ENCODE measurements around the gene DCLK1. TPM values are rescaled to one million over a fixed set of nuclear protein-coding genes. Genes with fewer than 3 reads are reported as not detected.

Gene DCLK1
- total and polyA plus RNA-seq, 4 donors = 0.04 to 0.56 (median 0.20) TPM

DNA sequence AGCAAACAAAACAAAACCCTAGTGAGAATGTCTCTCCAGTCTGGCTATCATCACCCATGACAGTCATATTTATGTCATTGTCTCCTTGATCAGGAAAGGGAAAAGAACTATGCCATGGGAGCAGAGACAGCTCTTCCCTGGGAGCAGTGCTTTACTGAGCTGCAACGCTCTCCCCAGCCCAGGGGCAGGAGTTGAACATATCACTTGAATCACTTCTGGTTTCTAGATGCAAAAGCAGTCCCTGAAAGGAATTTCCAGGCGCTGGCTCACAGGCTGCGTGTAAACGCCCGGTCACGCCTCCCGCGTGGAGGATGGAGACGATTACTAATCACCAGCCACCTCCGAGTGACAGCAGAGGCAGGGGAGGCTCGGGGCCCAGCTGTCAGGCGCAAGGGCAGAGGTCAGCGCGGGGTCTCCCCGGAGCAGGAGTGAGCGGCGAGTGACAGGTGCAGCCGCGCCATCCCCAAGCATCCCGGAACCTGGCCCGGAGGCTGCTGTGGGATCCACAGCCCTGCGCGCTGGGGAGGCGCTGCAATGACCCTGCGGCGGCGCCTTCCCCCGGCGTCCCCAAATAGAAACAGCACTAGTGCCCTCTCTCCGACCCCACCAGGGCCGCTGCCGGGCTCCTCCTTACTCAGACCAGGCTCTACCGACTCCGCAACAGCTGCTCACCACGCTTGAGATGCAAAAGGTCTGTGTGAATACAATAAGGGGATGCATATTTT is 23.5 kb upstream of the DCLK1 start:
- H3K4me1 ChIP-seq (ENCODE audit: control insufficient read depth in 4 of 4, insufficient read depth in 4 of 4, low read length in 3 of 4) = no peaks in the 10 kb centered on the region
- no peak overlapping the region for H3K27ac ChIP-seq (ENCODE audit: low read depth in 1 of 2, low read length in 2 of 2)
- H3K9ac ChIP-seq (ENCODE audit: low read depth in 1 of 2, low read length in 2 of 2) = no peak overlapping the region
- H3K4me3 ChIP-seq (ENCODE audit: low read depth in 1 of 3, low read length in 3 of 3) = no peak overlapping the region
- DNase-seq (ENCODE audit: low spot score) = no peak
- H3K9me3 ChIP-seq (ENCODE audit: control insufficient read depth in 4 of 4, low read length in 3 of 4) = peaks cover 0 to 1% (median 0%) of the 10 kb centered on the region in 4 donors
- peaks cover 0 to 4% (median 2%) of the 10 kb centered on the region in 4 donors for H3K27me3 ChIP-seq (ENCODE audit: control insufficient read depth in 4 of 4, insufficient read depth in 4 of 4, low read length in 3 of 4)
- TF ChIP-seq JUND (IDR thresholded peaks at IDR 0.05) (no peak), TAF1 (conservative IDR thresholded peaks at IDR 0.05) (no peak), YY1 (IDR thresholded peaks at IDR 0.05) (no peak), FOXA2 (IDR thresholded peaks at IDR 0.05) (no peak), NR2F2 (IDR thresholded peaks at IDR 0.05) (no peak), EGR1 (IDR thresholded peaks at IDR 0.05; ENCODE audit: low read depth in 2 of 2) (no peak), HNF4A (conservative IDR thresholded peaks at IDR 0.05) (no peak), HNF4G (IDR thresholded peaks at IDR 0.05) (no peak), GABPA (IDR thresholded peaks at IDR 0.05 in 1 of 2, conservative IDR thresholded peaks at IDR 0.05 in 1 of 2) (no peak), SP1 (IDR thresholded peaks at IDR 0.05) (no peak), RAD21 (IDR thresholded peaks at IDR 0.05) (no peak), FOXA1 (IDR thresholded peaks at IDR 0.05) (no peak), RXRA (IDR thresholded peaks at IDR 0.05) (no peak)
- TF ChIP-seq, protein P1, sequence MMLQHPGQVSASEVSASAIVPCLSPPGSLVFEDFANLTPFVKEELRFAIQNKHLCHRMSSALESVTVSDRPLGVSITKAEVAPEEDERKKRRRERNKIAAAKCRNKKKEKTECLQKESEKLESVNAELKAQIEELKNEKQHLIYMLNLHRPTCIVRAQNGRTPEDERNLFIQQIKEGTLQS (IDR thresholded peaks at IDR 0.05) = no peak
- TF ChIP-seq, protein P2, sequence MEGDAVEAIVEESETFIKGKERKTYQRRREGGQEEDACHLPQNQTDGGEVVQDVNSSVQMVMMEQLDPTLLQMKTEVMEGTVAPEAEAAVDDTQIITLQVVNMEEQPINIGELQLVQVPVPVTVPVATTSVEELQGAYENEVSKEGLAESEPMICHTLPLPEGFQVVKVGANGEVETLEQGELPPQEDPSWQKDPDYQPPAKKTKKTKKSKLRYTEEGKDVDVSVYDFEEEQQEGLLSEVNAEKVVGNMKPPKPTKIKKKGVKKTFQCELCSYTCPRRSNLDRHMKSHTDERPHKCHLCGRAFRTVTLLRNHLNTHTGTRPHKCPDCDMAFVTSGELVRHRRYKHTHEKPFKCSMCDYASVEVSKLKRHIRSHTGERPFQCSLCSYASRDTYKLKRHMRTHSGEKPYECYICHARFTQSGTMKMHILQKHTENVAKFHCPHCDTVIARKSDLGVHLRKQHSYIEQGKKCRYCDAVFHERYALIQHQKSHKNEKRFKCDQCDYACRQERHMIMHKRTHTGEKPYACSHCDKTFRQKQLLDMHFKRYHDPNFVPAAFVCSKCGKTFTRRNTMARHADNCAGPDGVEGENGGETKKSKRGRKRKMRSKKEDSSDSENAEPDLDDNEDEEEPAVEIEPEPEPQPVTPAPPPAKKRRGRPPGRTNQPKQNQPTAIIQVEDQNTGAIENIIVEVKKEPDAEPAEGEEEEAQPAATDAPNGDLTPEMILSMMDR (IDR thresholded peaks at IDR 0.05; ENCODE audit: low read depth, low read length, missing input control) = no peak
- TF ChIP-seq, protein P3, sequence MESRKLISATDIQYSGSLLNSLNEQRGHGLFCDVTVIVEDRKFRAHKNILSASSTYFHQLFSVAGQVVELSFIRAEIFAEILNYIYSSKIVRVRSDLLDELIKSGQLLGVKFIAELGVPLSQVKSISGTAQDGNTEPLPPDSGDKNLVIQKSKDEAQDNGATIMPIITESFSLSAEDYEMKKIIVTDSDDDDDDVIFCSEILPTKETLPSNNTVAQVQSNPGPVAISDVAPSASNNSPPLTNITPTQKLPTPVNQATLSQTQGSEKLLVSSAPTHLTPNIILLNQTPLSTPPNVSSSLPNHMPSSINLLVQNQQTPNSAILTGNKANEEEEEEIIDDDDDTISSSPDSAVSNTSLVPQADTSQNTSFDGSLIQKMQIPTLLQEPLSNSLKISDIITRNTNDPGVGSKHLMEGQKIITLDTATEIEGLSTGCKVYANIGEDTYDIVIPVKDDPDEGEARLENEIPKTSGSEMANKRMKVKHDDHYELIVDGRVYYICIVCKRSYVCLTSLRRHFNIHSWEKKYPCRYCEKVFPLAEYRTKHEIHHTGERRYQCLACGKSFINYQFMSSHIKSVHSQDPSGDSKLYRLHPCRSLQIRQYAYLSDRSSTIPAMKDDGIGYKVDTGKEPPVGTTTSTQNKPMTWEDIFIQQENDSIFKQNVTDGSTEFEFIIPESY (IDR thresholded peaks at IDR 0.05) = no peak
- TF ChIP-seq, protein P4, sequence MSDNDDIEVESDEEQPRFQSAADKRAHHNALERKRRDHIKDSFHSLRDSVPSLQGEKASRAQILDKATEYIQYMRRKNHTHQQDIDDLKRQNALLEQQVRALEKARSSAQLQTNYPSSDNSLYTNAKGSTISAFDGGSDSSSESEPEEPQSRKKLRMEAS (IDR thresholded peaks at IDR 0.05) = no peak
- TF ChIP-seq, protein P5, sequence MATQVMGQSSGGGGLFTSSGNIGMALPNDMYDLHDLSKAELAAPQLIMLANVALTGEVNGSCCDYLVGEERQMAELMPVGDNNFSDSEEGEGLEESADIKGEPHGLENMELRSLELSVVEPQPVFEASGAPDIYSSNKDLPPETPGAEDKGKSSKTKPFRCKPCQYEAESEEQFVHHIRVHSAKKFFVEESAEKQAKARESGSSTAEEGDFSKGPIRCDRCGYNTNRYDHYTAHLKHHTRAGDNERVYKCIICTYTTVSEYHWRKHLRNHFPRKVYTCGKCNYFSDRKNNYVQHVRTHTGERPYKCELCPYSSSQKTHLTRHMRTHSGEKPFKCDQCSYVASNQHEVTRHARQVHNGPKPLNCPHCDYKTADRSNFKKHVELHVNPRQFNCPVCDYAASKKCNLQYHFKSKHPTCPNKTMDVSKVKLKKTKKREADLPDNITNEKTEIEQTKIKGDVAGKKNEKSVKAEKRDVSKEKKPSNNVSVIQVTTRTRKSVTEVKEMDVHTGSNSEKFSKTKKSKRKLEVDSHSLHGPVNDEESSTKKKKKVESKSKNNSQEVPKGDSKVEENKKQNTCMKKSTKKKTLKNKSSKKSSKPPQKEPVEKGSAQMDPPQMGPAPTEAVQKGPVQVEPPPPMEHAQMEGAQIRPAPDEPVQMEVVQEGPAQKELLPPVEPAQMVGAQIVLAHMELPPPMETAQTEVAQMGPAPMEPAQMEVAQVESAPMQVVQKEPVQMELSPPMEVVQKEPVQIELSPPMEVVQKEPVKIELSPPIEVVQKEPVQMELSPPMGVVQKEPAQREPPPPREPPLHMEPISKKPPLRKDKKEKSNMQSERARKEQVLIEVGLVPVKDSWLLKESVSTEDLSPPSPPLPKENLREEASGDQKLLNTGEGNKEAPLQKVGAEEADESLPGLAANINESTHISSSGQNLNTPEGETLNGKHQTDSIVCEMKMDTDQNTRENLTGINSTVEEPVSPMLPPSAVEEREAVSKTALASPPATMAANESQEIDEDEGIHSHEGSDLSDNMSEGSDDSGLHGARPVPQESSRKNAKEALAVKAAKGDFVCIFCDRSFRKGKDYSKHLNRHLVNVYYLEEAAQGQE (IDR thresholded peaks at IDR 0.05) = no peak
- H3K36me3 ChIP-seq (ENCODE audit: control insufficient read depth in 4 of 4, insufficient read depth in 3 of 4, low read depth in 1 of 4, low read length in 3 of 4) = no peaks in the 10 kb centered on the region
- WGBS = 7% methylated on average over 35 of the region's 35 CpGs
